ENCODE results near the gene NAXD.

DNA sequence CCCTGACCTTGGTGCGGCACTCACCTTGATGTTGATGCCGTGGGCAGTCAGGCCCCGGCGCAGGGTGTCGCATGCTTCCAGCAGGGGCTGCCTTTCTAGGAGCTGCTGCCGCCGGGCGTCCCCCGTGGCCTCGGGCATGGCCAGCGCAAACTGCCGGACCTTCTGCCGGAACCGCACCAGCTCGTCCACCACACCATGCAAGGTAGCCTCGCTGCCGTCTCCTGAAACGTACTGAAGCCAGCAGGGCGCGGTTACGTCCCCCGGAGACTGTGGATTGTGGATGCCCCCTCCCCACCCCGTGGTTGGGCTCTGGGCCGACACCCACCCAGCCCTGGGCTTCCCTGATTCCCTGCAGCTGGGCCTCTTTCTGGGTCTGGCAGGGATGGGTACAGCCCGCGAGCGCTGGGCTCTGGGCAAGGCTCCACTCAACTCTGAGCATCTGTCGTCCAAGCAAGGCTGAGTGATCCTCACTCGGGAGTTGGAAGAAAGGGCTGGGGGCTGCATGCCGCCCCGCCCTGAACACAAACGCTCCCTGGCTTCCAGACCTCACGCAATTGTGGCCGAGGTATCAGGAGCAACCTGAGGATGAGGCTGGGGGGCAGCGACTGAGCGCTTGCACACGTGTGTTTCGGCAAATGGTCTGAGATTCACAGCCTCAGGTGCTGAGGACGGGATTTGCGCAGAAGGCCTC lies 27.1 kb downstream of the NAXD start:
- TF ChIP-seq CTCF (IDR thresholded peaks at IDR 0.05; ENCODE audit: insufficient read depth, low read length), result no peak
- no peak for TF ChIP-seq GABPA (IDR thresholded peaks at IDR 0.05; ENCODE audit: low read depth)
- no peak for TF ChIP-seq POLR2AphosphoS5 (IDR thresholded peaks at IDR 0.05; ENCODE audit: low read depth)
- TF ChIP-seq, protein P1, sequence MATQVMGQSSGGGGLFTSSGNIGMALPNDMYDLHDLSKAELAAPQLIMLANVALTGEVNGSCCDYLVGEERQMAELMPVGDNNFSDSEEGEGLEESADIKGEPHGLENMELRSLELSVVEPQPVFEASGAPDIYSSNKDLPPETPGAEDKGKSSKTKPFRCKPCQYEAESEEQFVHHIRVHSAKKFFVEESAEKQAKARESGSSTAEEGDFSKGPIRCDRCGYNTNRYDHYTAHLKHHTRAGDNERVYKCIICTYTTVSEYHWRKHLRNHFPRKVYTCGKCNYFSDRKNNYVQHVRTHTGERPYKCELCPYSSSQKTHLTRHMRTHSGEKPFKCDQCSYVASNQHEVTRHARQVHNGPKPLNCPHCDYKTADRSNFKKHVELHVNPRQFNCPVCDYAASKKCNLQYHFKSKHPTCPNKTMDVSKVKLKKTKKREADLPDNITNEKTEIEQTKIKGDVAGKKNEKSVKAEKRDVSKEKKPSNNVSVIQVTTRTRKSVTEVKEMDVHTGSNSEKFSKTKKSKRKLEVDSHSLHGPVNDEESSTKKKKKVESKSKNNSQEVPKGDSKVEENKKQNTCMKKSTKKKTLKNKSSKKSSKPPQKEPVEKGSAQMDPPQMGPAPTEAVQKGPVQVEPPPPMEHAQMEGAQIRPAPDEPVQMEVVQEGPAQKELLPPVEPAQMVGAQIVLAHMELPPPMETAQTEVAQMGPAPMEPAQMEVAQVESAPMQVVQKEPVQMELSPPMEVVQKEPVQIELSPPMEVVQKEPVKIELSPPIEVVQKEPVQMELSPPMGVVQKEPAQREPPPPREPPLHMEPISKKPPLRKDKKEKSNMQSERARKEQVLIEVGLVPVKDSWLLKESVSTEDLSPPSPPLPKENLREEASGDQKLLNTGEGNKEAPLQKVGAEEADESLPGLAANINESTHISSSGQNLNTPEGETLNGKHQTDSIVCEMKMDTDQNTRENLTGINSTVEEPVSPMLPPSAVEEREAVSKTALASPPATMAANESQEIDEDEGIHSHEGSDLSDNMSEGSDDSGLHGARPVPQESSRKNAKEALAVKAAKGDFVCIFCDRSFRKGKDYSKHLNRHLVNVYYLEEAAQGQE (IDR thresholded peaks at IDR 0.05; ENCODE audit: insufficient replicate concordance, low read depth), result no peak
- TF ChIP-seq SPI1 (IDR thresholded peaks at IDR 0.05; ENCODE audit: borderline replicate concordance, low read depth), result no peak
